ENCODE results near the gene TRRAP.
"Not testable (repeated sequence)": the region's sequence is repeated elsewhere in the genome, so short reads cannot be mapped to it uniquely, and the experiment has no call there.

TRRAP gene

GRCh38 chr7:99033765-99034164 lies 155.4 kb downstream of the TRRAP start:
- DNase-seq: no peak

GRCh38 chr7:99034932-99035722 lies 156.8 kb downstream of the TRRAP start:
- DNase-seq: no peak

GRCh38 chr7:99035723-99036545 lies 157.6 kb downstream of the TRRAP start:
- DNase-seq: no peak

GRCh38 chr7:99036546-99037111 lies 158.3 kb downstream of the TRRAP start:
- peak; percentile 6 for DNase-seq

- no peak for DNase-seq
Measured at GRCh38 chr7:99037327-99037940, 159.1 kb downstream of the TRRAP start.

GRCh38 chr7:99038086-99038855 lies 159.9 kb downstream of the TRRAP start:
- DNase-seq: no peak

- no peak for DNase-seq
Measured at GRCh38 chr7:99039384-99039891, 161.1 kb downstream of the TRRAP start.

- DNase-seq: peak; percentile 59
Measured at GRCh38 chr7:99040104-99040958, 162.0 kb downstream of the TRRAP start.

GRCh38 chr7:99041526-99041925 lies 163.2 kb downstream of the TRRAP start:
- DNase-seq: no peak

- DNase-seq: no peak
Measured at GRCh38 chr7:99042957-99043356, 164.6 kb downstream of the TRRAP start.

GRCh38 chr7:99044858-99045257 lies 166.5 kb downstream of the TRRAP start:
- not testable (repeated sequence) for DNase-seq

GRCh38 chr7:99046262-99046661 lies 167.9 kb downstream of the TRRAP start:
- DNase-seq: not testable (repeated sequence)

- no peak for DNase-seq
Measured at GRCh38 chr7:99046722-99047121, 168.4 kb downstream of the TRRAP start.

GRCh38 chr7:99047526-99048077 lies 169.3 kb downstream of the TRRAP start:
- DNase-seq: no peak

- no peak for DNase-seq
Measured at GRCh38 chr7:99050971-99051370, 172.6 kb downstream of the TRRAP start.

GRCh38 chr7:99054781-99055180 lies 176.4 kb downstream of the TRRAP start:
- no peak for DNase-seq

GRCh38 chr7:99061001-99061776 lies 182.9 kb downstream of the TRRAP start:
- DNase-seq: no peak
